Heart left ventricle (tissue), 13 donors: Measurements from ENCODE around the gene SERINC5.

ENCODE experiments used
- CTCF ChIP-seq, 12 donors: fragments of 200-600 bp; sonication (generic) in 4 of 12; IDR thresholded peaks; one replicate each; pipeline versions ENCODE4 v1.5.0 to v1.8.0; 2018 to 2022; ENCODE audit warnings: antibody characterized with exemption in 12 of 12, mild to moderate bottlenecking in 5 of 12
- POLR2A ChIP-seq, 2 donors: fragments of 450-650 bp; IDR thresholded peaks; one replicate each; pipeline ENCODE4 v1.6.1; 2017; ENCODE audit warnings: antibody characterized with exemption in 2 of 2, mild to moderate bottlenecking in 2 of 2, moderate library complexity in 2 of 2
- donor health status: ischemic (EF 13 %, LVEDD 7.1; RV severe dilation, severe dysfunction).
- donor health status: DM: no; HTN: yes; CAD: no.
- donor health status: DM: no; HTN: no; CAD: no.
- donor health status: ischemic (EF 25% LVEDD 6.9; RV normal size, moderate dysfunction).
- donor health status: ischemic (EF 25% LVEDD 5.7; RV mildly dilated, moderate dysfunction).
- donor health status: ischemic (EF 35%, LVEDD 5.7; RV mildly dilated, moderate dysfunction).
- donor health status: nonischemic (EF 11% LVEDD 7.7; RV severe dilation, severe dysfunction).
- donor health status: DM: yes; HTN: yes; CAD: no.
- donor health status: PGD.
- donor health status: ischemic (EF 29% LVEDD 5.4; RV normal size, mild dysfunction).
- donor health status: nonischemic (EF 23%, LVEDD 6.1; RV moderate dilation, normal function).

- TF ChIP-seq CTCF (IDR thresholded peaks at IDR 0.05) (no peak), POLR2A (IDR thresholded peaks at IDR 0.05) (no peak)
Observed at GRCh38 chr5:80189701-80190100, 66.1 kb downstream of the SERINC5 start.
